Stimulated activated CD4-positive, alpha-beta T cell treated with anti-CD3 and anti-CD28 coated beads, TNF-alpha, amount 100 ng/mL, for 1 hour (primary cell): ENCODE results near the gene NTHL1.
"Not testable (repeated sequence)": the region's sequence is repeated elsewhere in the genome, so short reads cannot be mapped to it uniquely, and the experiment has no call there.

Experiments
- DNase-seq, 3 donors: peaks; one replicate each; pipeline ENCODE4 v3.0.0-alpha.2; 2020; ENCODE audit warnings: low read depth in 3 of 3, low spot score in 1 of 3

NTHL1 gene

GRCh38 chr16:2011726-2012125 is 35.9 kb downstream of the NTHL1 start:
- not testable (repeated sequence) for DNase-seq

GRCh38 chr16:2009791-2010510 is 37.7 kb downstream of the NTHL1 start, which contains the start of gene ZNF598:
TSS of gene ZNF598 (minus strand) at chr16:2009821.
- peak; percentile 22 to 74 (median 52) for DNase-seq

GRCh38 chr16:2009164-2009711 is 38.4 kb downstream of the NTHL1 start:
- no peak for DNase-seq

GRCh38 chr16:2008631-2009163 is 38.9 kb downstream of the NTHL1 start:
- no peak for DNase-seq

GRCh38 chr16:2008009-2008526 is 39.6 kb downstream of the NTHL1 start:
- DNase-seq = no peak

- no peak for DNase-seq
These were observed 40.4 kb downstream of the NTHL1 start for GRCh38 chr16:2007081-2007836.

- no peak for DNase-seq
These were observed 41.3 kb downstream of the NTHL1 start for GRCh38 chr16:2006317-2006716.

- no peak for DNase-seq
These were observed 42.0 kb downstream of the NTHL1 start for GRCh38 chr16:2005646-2006045.

GRCh38 chr16:2004795-2005517 is 42.7 kb downstream of the NTHL1 start:
- DNase-seq = no peak

GRCh38 chr16:2003827-2004641 is 43.6 kb downstream of the NTHL1 start:
- DNase-seq = peak; percentile 69 to 81 (median 72)

GRCh38 chr16:2003231-2003826 is 44.3 kb downstream of the NTHL1 start:
- no peak for DNase-seq

GRCh38 chr16:2002406-2003230 is 45.0 kb downstream of the NTHL1 start:
- DNase-seq = no peak

- no peak for DNase-seq
These were observed 45.9 kb downstream of the NTHL1 start for GRCh38 chr16:2001456-2002355.

- no peak for DNase-seq
These were observed 46.6 kb downstream of the NTHL1 start for GRCh38 chr16:2001035-2001434.

- no peak for DNase-seq
These were observed 47.6 kb downstream of the NTHL1 start for GRCh38 chr16:1999866-2000514.

GRCh38 chr16:1998852-1999801 is 48.5 kb downstream of the NTHL1 start:
- no peak for DNase-seq
